Gastroesophageal sphincter (tissue), 4 donors: ENCODE measurements around the gene TPP2. TPM values are rescaled to one million over a fixed set of nuclear protein-coding genes. Genes with fewer than 3 reads are reported as not detected.
A peak's percentile ranks its signal among the peaks of the same experiment; 100 is the strongest.

Source experiments
- ATAC-seq: fragments of 150-250 bp; one replicate; pipeline ENCODE4 v1.9.1; 2016; ENCODE audit warnings: mild to moderate bottlenecking, moderate library complexity
- H3K27ac ChIP-seq, 4 donors: fragments of 200-600 bp; sonication (generic) in 3 of 4; 1 replicate in 3 of 4; 2 replicates in 1 of 4; pipeline ENCODE4 v1.5.1; 2016 to 2019
- H3K27me3 ChIP-seq: fragments of 200-600 bp; sonication (generic); one replicate; pipeline ENCODE4 v1.5.1; 2019
- H3K36me3 ChIP-seq, 2 donors: fragments of 200-600 bp; sonication (generic); one replicate each; pipeline ENCODE4 v1.5.1; 2019; ENCODE audit warnings: control low read depth in 1 of 2
- H3K4me1 ChIP-seq, 3 donors: fragments of 200-600 bp; sonication (generic); 1 replicate in 2 of 3; 2 replicates in 1 of 3; pipeline ENCODE4 v1.5.1; 2016 to 2019; ENCODE audit warnings: control low read depth in 2 of 3
- H3K4me3 ChIP-seq, 2 donors: fragments of 200-600 bp; sonication (generic); one replicate each; pipeline ENCODE4 v1.5.1; 2019; ENCODE audit warnings: mild to moderate bottlenecking in 1 of 2, moderate library complexity in 1 of 2
- H3K9me3 ChIP-seq, 3 donors: fragments of 200-600 bp; sonication (generic); one replicate each; pipeline ENCODE4 v1.5.1; 2017 to 2019; ENCODE audit warnings: control low read depth in 2 of 3
- CTCF ChIP-seq, 4 experiments: fragments of 200-600 bp in 2 of 4; fragments of 450-650 bp in 2 of 4; sonication (generic) in 1 of 4; IDR thresholded peaks; one replicate each; pipeline ENCODE4 v1.5.1; 2017 to 2019; ENCODE audit warnings: antibody characterized with exemption in 4 of 4, mild to moderate bottlenecking in 2 of 4, moderate library complexity in 2 of 4
- EP300 ChIP-seq: sonication (generic); formaldehyde crosslinking; IDR thresholded peaks from one replicate; pipeline ENCODE4 v1.6.1; 2017; ENCODE audit warnings: antibody characterized with exemption, mild to moderate bottlenecking
- POLR2A ChIP-seq, 2 donors: fragments of 450-650 bp; IDR thresholded peaks; one replicate each; pipeline ENCODE4 v1.6.1; 2017; ENCODE audit warnings: antibody characterized with exemption in 2 of 2, mild to moderate bottlenecking in 2 of 2, moderate library complexity in 1 of 2
- POLR2AphosphoS5 ChIP-seq: sonication (generic); formaldehyde crosslinking; IDR thresholded peaks from one replicate; pipeline ENCODE4 v1.6.1; 2017; ENCODE audit warnings: antibody characterized with exemption
- WGBS, 2 donors: methylation state at CpG; one replicate each; pipeline ENCODE4 v1.1.5; 2018; ENCODE audit warnings: low coverage in 1 of 2; 5-methylcytosine and 5-hydroxymethylcytosine counted together
- total RNA-seq, 4 donors: library from RNA; depleted of rRNA; stranded (reverse); fragments of >200 nt; gene quantifications; one replicate each; pipeline ENCODE4 v1.1.0, GENCODE V29; 2016

TPP2 gene
- total RNA-seq, 4 donors from 2014 or later: 41.4 to 52.8 (median 42.2) TPM

- Histone ChIP-seq H3K9me3 (no peaks in the 10 kb centered on the region), H3K4me1 (no peaks in the 10 kb centered on the region), H3K27ac (no peak overlapping the region), H3K36me3 (no peaks in the 10 kb centered on the region), H3K27me3 (peaks cover 8% of the 10 kb centered on the region), H3K4me3 (no peak overlapping the region)
- TF ChIP-seq POLR2A (IDR thresholded peaks at IDR 0.05): no peak
- TF ChIP-seq CTCF (IDR thresholded peaks at IDR 0.05): no peak
- no peak for TF ChIP-seq POLR2AphosphoS5
- TF ChIP-seq EP300: no peak
- WGBS, 2 donors: 54% methylated on average over 1 of the region's 1 CpG; no CpG with 5 or more reads in 1 of the 2 donors
- ATAC-seq: no peak
Measured at GRCh38 chr13:102715447-102715846, 118.7 kb downstream of the TPP2 start.

- Histone ChIP-seq H3K9me3 (no peaks in the 10 kb centered on the region), H3K36me3 (no peaks in the 10 kb centered on the region), H3K4me3 (no peak overlapping the region), H3K27ac (no peak overlapping the region), H3K27me3 (no peaks in the 10 kb centered on the region), H3K4me1 (no peaks in the 10 kb centered on the region)
- no peak for TF ChIP-seq EP300
- TF ChIP-seq CTCF (IDR thresholded peaks at IDR 0.05): no peak
- no peak for TF ChIP-seq POLR2AphosphoS5
- no peak for TF ChIP-seq POLR2A (IDR thresholded peaks at IDR 0.05)
- no peak for ATAC-seq
- 63 to 74% methylated on average over 2 of the region's 2 CpGs for WGBS, 2 donors
Measured at GRCh38 chr13:102718746-102719145, 122.0 kb downstream of the TPP2 start.

- H3K9me3 ChIP-seq: no peaks in the 10 kb centered on the region
- WGBS, 2 donors: 57% methylated on average over 1 of the region's 1 CpG; no CpG with 5 or more reads in 1 of the 2 donors
- ATAC-seq: peak; percentile 44
Measured at GRCh38 chr13:102721800-102722231, 125.0 kb downstream of the TPP2 start.

GRCh38 chr13:102724923-102725322, 128.1 kb downstream of the TPP2 start:
- Histone ChIP-seq H3K27me3 (no peaks in the 10 kb centered on the region), H3K9me3 (no peaks in the 10 kb centered on the region), H3K27ac (no peak overlapping the region), H3K4me3 (no peak overlapping the region), H3K36me3 (no peaks in the 10 kb centered on the region), H3K4me1 (no peaks in the 10 kb centered on the region)
- TF ChIP-seq EP300 (no peak), POLR2AphosphoS5 (no peak), CTCF (IDR thresholded peaks at IDR 0.05) (peak in 2 of 4 experiments; percentile 44 to 47), POLR2A (IDR thresholded peaks at IDR 0.05) (no peak)
- no peak for ATAC-seq
- WGBS, 2 donors: 43 to 65% methylated on average over 4 to 5 of the region's 6 CpGs

More at GRCh38 chr13:102721800-102722231, 125.0 kb downstream of the TPP2 start:
- no peak overlapping the region for H3K27ac ChIP-seq
- no peaks in the 10 kb centered on the region for H3K27me3 ChIP-seq
- no peak for TF ChIP-seq EP300
- no peak for TF ChIP-seq POLR2A (IDR thresholded peaks at IDR 0.05)
- TF ChIP-seq CTCF (IDR thresholded peaks at IDR 0.05): no peak
- TF ChIP-seq POLR2AphosphoS5: no peak
- H3K4me1 ChIP-seq: no peaks in the 10 kb centered on the region
- no peak overlapping the region for H3K4me3 ChIP-seq
- no peaks in the 10 kb centered on the region for H3K36me3 ChIP-seq

- ATAC-seq: no peak
- Histone ChIP-seq H3K27me3 (no peaks in the 10 kb centered on the region), H3K9me3 (no peaks in the 10 kb centered on the region), H3K4me3 (no peak overlapping the region), H3K36me3 (no peaks in the 10 kb centered on the region), H3K4me1 (no peaks in the 10 kb centered on the region), H3K27ac (no peak overlapping the region)
- TF ChIP-seq POLR2A (IDR thresholded peaks at IDR 0.05) (no peak), EP300 (no peak), POLR2AphosphoS5 (no peak), CTCF (IDR thresholded peaks at IDR 0.05) (no peak)
- WGBS, 2 donors: 62 to 81% methylated on average over 2 of the region's 2 CpGs
Measured at GRCh38 chr13:102726430-102726829, 129.6 kb downstream of the TPP2 start.
